HG03442 (cell line): ENCODE results near the gene NT5DC2.

ENCODE experiments used
- ATAC-seq: cut with Tn5 transposase; IDR thresholded peaks from one replicate; pipeline ENCODE4 v1.9.1; 2021; ENCODE audit warnings: mild to moderate bottlenecking, moderate library complexity; ENCODE audit not compliant: unreplicated experiment

Gene NT5DC2

GRCh38 chr3:52533623-52534280 lies at the start of gene NT5DC2:
NT5DC2 (minus strand) TSS chr3:52533857; CDS start chr3:52533737, 120 bp downstream.
- ATAC-seq, result peak; percentile 28

- ATAC-seq, result no peak
Measured at GRCh38 chr3:52574056-52574965, 40.7 kb upstream of the NT5DC2 start.

GRCh38 chr3:52572221-52572620 lies 38.6 kb upstream of the NT5DC2 start:
- no peak for ATAC-seq

- ATAC-seq, result no peak
Measured at GRCh38 chr3:52570076-52570475, 36.4 kb upstream of the NT5DC2 start.

- ATAC-seq, result no peak
Measured at GRCh38 chr3:52568069-52568468, 34.4 kb upstream of the NT5DC2 start.

- no peak for ATAC-seq
Measured at GRCh38 chr3:52563984-52564383, 30.3 kb upstream of the NT5DC2 start.

- no peak for ATAC-seq
Measured at GRCh38 chr3:52561028-52561747, 27.5 kb upstream of the NT5DC2 start.

- ATAC-seq, result no peak
Measured at GRCh38 chr3:52558436-52558835, 24.8 kb upstream of the NT5DC2 start.

GRCh38 chr3:52557011-52557960 lies 23.6 kb upstream of the NT5DC2 start:
- ATAC-seq, result no peak

GRCh38 chr3:52555056-52555455 lies 21.4 kb upstream of the NT5DC2 start:
- ATAC-seq, result no peak

GRCh38 chr3:52554026-52554755 lies 20.5 kb upstream of the NT5DC2 start:
- ATAC-seq, result no peak

GRCh38 chr3:52552089-52552488 lies 18.4 kb upstream of the NT5DC2 start:
- no peak for ATAC-seq

GRCh38 chr3:52551118-52551517 lies 17.5 kb upstream of the NT5DC2 start:
- no peak for ATAC-seq

- no peak for ATAC-seq
Measured at GRCh38 chr3:52547143-52547542, 13.5 kb upstream of the NT5DC2 start.

GRCh38 chr3:52546111-52546901 lies 12.6 kb upstream of the NT5DC2 start:
- no peak for ATAC-seq

GRCh38 chr3:52544937-52545336 lies 11.3 kb upstream of the NT5DC2 start:
- ATAC-seq, result no peak

GRCh38 chr3:52541050-52541449 lies 7.4 kb upstream of the NT5DC2 start:
- ATAC-seq, result no peak

- ATAC-seq, result no peak
Measured at GRCh38 chr3:52539010-52539653, 5.5 kb upstream of the NT5DC2 start.
